DND-41 (cell line): ENCODE measurements around the gene HECTD1.

Source experiments
- ATAC-seq: fragments of 200-7000 bp; cut with Tn5 transposase; 3 replicates; pipeline ENCODE4 v1.9.1; 2021; ENCODE audit warnings: low read depth; ENCODE audit not compliant: insufficient read depth
- DNase-seq: peaks from one replicate; pipeline ENCODE4 v3.0.0-alpha.2; 2020
- H2AFZ ChIP-seq: 2 replicates; pipeline ENCODE4 v1.6.0; 2012; ENCODE audit warnings: low read depth, low read length
- H3K27ac ChIP-seq: 2 replicates; pipeline ENCODE4 v1.5.1; 2012; ENCODE audit warnings: low read length, inconsistent platforms
- H3K27me3 ChIP-seq: fragments of 200-600 bp; sonication (generic); 2 replicates; pipeline ENCODE4 v1.6.0; 2012; ENCODE audit warnings: low read length, mild to moderate bottlenecking, inconsistent platforms; ENCODE audit not compliant: insufficient read depth, poor library complexity
- H3K36me3 ChIP-seq: 2 replicates; pipeline ENCODE4 v1.5.1; 2012; ENCODE audit warnings: low read length, inconsistent platforms; ENCODE audit not compliant: insufficient read depth
- H3K4me1 ChIP-seq: 2 replicates; pipeline ENCODE4 v1.5.1; 2012; ENCODE audit warnings: mild to moderate bottlenecking, low read length; ENCODE audit not compliant: insufficient read depth
- H3K4me2 ChIP-seq: 2 replicates; pipeline ENCODE4 v1.6.0; 2012; ENCODE audit warnings: mild to moderate bottlenecking, moderate library complexity, low read length, inconsistent platforms; ENCODE audit not compliant: insufficient read depth
- H3K4me3 ChIP-seq, 2 experiments: fragments of 200-600 bp in 1 of 2; shearing (Covaris generic) in 1 of 2; 2 replicates each; pipeline ENCODE4 v1.5.1; 2012 to 2016; ENCODE audit warnings: inconsistent platforms in 2 of 2, low read length in 2 of 2, mild to moderate bottlenecking in 2 of 2, low read depth in 1 of 2, moderate library complexity in 1 of 2
- H3K79me2 ChIP-seq: 2 replicates; pipeline ENCODE4 v1.6.0; 2012; ENCODE audit warnings: low read length, inconsistent platforms; ENCODE audit not compliant: insufficient read depth
- H3K9ac ChIP-seq: 2 replicates; pipeline ENCODE4 v1.6.0; 2012; ENCODE audit warnings: low read depth, mild to moderate bottlenecking, inconsistent platforms, low read length, moderate library complexity
- H3K9me3 ChIP-seq: 2 replicates; pipeline ENCODE4 v1.5.1; 2012; ENCODE audit warnings: low read length, moderate library complexity, mild to moderate bottlenecking, inconsistent platforms; ENCODE audit not compliant: insufficient read depth, severe bottlenecking
- H4K20me1 ChIP-seq: 2 replicates; pipeline ENCODE4 v1.6.0; 2012; ENCODE audit warnings: low read length; ENCODE audit not compliant: insufficient read depth
- CTCF ChIP-seq: IDR thresholded peaks from 2 replicates; pipeline ENCODE4 v1.5.1; 2012; ENCODE audit warnings: borderline replicate concordance, low read length, moderate library complexity, mild to moderate bottlenecking; ENCODE audit not compliant: poor library complexity, severe bottlenecking; ENCODE audit errors: extremely low read depth
- EZH2 ChIP-seq: IDR thresholded peaks from 3 replicates; pipeline ENCODE4 v1.6.1; 2012; ENCODE audit warnings: borderline replicate concordance, low read depth, mild to moderate bottlenecking, moderate library complexity, low read length, inconsistent platforms; ENCODE audit not compliant: severe bottlenecking

Gene HECTD1

GRCh38 chr14:31203414-31203742 is 4.2 kb downstream of the HECTD1 start:
- DNase-seq (no peak), ATAC-seq (no peak)
- Histone ChIP-seq H4K20me1 (peaks cover 26% of the 10 kb centered on the region; the same call in 1 of the 2 replicates), H3K36me3 (peaks cover 45% of the 10 kb centered on the region), H3K9me3 (no peaks in the 10 kb centered on the region), H3K4me2 (peak overlapping the region; percentile 11; the same call in 1 of the 2 replicates), H3K79me2 (peaks cover 88% of the 10 kb centered on the region), H3K27me3 (no peaks in the 10 kb centered on the region), H3K4me1 (peaks cover 19% of the 10 kb centered on the region), H3K27ac (no peak overlapping the region), H3K9ac (no peak overlapping the region), H3K4me3 (no peak overlapping the region), H2AFZ (no peak overlapping the region)
- TF ChIP-seq CTCF (no peak), EZH2 (no peak)

- Histone ChIP-seq H3K4me3 (no peak overlapping the region), H3K4me2 (no peak overlapping the region)
Observed at GRCh38 chr14:31201111-31201510, 6.5 kb downstream of the HECTD1 start.

GRCh38 chr14:31200702-31200990 is 6.9 kb downstream of the HECTD1 start:
- H3K4me1 ChIP-seq, result peaks cover 16% of the 10 kb centered on the region
- H3K36me3 ChIP-seq, result peaks cover 58% of the 10 kb centered on the region
- no peak overlapping the region for H3K9ac ChIP-seq
- no peak overlapping the region for H2AFZ ChIP-seq
- no peak overlapping the region for H3K27ac ChIP-seq
- no peak overlapping the region for H3K4me3 ChIP-seq
- no peak overlapping the region for H3K4me2 ChIP-seq
- no peak for DNase-seq
- TF ChIP-seq EZH2, result no peak
- no peak for TF ChIP-seq CTCF
- peaks cover 97% of the 10 kb centered on the region for H3K79me2 ChIP-seq
- no peak for ATAC-seq
- H4K20me1 ChIP-seq, result peaks cover 41% of the 10 kb centered on the region
- no peaks in the 10 kb centered on the region for H3K27me3 ChIP-seq
- H3K9me3 ChIP-seq, result no peaks in the 10 kb centered on the region

More at GRCh38 chr14:31201111-31201510, 6.5 kb downstream of the HECTD1 start:
- Histone ChIP-seq H3K27ac (no peak overlapping the region), H3K36me3 (peaks cover 55% of the 10 kb centered on the region), H3K9me3 (no peaks in the 10 kb centered on the region), H4K20me1 (peaks cover 41% of the 10 kb centered on the region), H2AFZ (no peak overlapping the region), H3K79me2 (peaks cover 97% of the 10 kb centered on the region), H3K27me3 (no peaks in the 10 kb centered on the region), H3K9ac (no peak overlapping the region), H3K4me1 (peaks cover 20% of the 10 kb centered on the region; the same call in 1 of the 2 replicates)
- ATAC-seq, result no peak
- DNase-seq, result no peak
- TF ChIP-seq EZH2 (no peak), CTCF (no peak)

- Histone ChIP-seq H3K4me1 (peaks cover 13% of the 10 kb centered on the region), H3K27me3 (no peaks in the 10 kb centered on the region), H3K27ac (no peak overlapping the region), H3K79me2 (peaks cover 95% of the 10 kb centered on the region), H3K36me3 (peaks cover 48% of the 10 kb centered on the region), H3K4me2 (no peak overlapping the region), H3K4me3 (no peak overlapping the region), H4K20me1 (peaks cover 49% of the 10 kb centered on the region), H3K9ac (no peak overlapping the region), H2AFZ (no peak overlapping the region), H3K9me3 (no peaks in the 10 kb centered on the region)
- TF ChIP-seq EZH2 (no peak), CTCF (no peak)
- no peak for DNase-seq
- ATAC-seq, result no peak
Observed at GRCh38 chr14:31197671-31198070, 9.9 kb downstream of the HECTD1 start.
